ENCODE measurements around the gene ZNF705A. TPM values are rescaled to one million over a fixed set of nuclear protein-coding genes. Genes with fewer than 3 reads are reported as not detected.

The ZNF705A gene
- total RNA-seq, 1 donor from 2014 or later = not detected

Other genes with a start within 250 kb of the ZNF705A start
- 214 and 2,005 TPM in 2 replicates for gene SLC2A3, start 220.8 kb upstream of the ZNF705A start, total RNA-seq (ENCODE audit: low replicate concordance)
- gene FOXJ2, start 124.3 kb upstream of the ZNF705A start, total RNA-seq (ENCODE audit: low replicate concordance) = 15.6 and 35.5 TPM in 2 replicates
- not detected in 2 replicates for gene C3AR1, start 90.7 kb upstream of the ZNF705A start, total RNA-seq (ENCODE audit: low replicate concordance)
- gene NECAP1, start 74.7 kb upstream of the ZNF705A start, total RNA-seq (ENCODE audit: low replicate concordance) = 26.9 and 61.4 TPM in 2 replicates
- 0.29 TPM in 1 of 2 replicates, not detected in the other for gene CLEC4A, start 33.4 kb upstream of the ZNF705A start, total RNA-seq (ENCODE audit: low replicate concordance)
- gene FAM90A1, start 70.6 kb downstream of the ZNF705A start, total RNA-seq (ENCODE audit: low replicate concordance) = 0.36 TPM in 1 of 2 replicates, not detected in the other

Data from type B pancreatic cell (in vitro differentiated cells).